Left lung (tissue), 10 donors: ENCODE data around the gene CCDC85C. TPM values are rescaled to one million over a fixed set of nuclear protein-coding genes. Genes with fewer than 3 reads are reported as not detected.

Source experiments
- ATAC-seq: fragments of 200-7000 bp; cut with Tn5 transposase; one replicate; pipeline ENCODE4 v1.9.1; 2020; ENCODE audit warnings: moderate library complexity
- DNase-seq, 4 donors: peaks; one replicate each; pipeline ENCODE4 v3.0.0-alpha.2; 2013 to 2020
- H3K27ac ChIP-seq, 2 donors: fragments of 200-600 bp; sonication (generic) in 1 of 2; one replicate each; pipeline versions ENCODE4 v1.5.0 to v1.8.0; 2020 to 2021
- H3K27me3 ChIP-seq, 2 donors: fragments of 200-600 bp; sonication (generic) in 1 of 2; one replicate each; pipeline versions ENCODE4 v1.5.0 to v1.8.0; 2020 to 2021
- H3K36me3 ChIP-seq, 2 donors: fragments of 200-600 bp; sonication (generic) in 1 of 2; one replicate each; pipeline versions ENCODE4 v1.5.0 to v1.8.0; 2020 to 2021
- H3K4me1 ChIP-seq, 2 donors: fragments of 200-600 bp; one replicate each; pipeline ENCODE4 v1.8.0; 2021
- H3K4me3 ChIP-seq, 2 donors: fragments of 200-600 bp; sonication (generic) in 1 of 2; one replicate each; pipeline versions ENCODE4 v1.5.0 to v1.8.0; 2020 to 2021; ENCODE audit warnings: mild to moderate bottlenecking in 1 of 2
- H3K9me3 ChIP-seq, 2 donors: fragments of 200-600 bp; sonication (generic) in 1 of 2; one replicate each; pipeline versions ENCODE4 v1.5.0 to v1.8.0; 2020 to 2021
- CTCF ChIP-seq, 2 donors: fragments of 200-600 bp; sonication (generic) in 1 of 2; IDR thresholded peaks; one replicate each; pipeline versions ENCODE4 v1.5.0 to v1.8.0; 2021; ENCODE audit warnings: antibody characterized with exemption in 2 of 2
- intact Hi-C, 2 donors: fragments of 100-400 bp; cut with DNase I; formaldehyde crosslinking; loops; one replicate each; pipeline versions ENCODE4 v1.11.2 to v1.14.2; 2022
- polyA plus RNA-seq, 6 donors: library from polyadenylated mRNA; unstranded; fragments of 120-200 nt; gene quantifications; one replicate each; pipeline ENCODE4 v1.2.1, GENCODE V29; 2013; ENCODE audit not compliant: insufficient read length in 6 of 6
- total RNA-seq, 2 donors: library from RNA; stranded (reverse); fragmentation: NEBNext Ultra II Directional; extraction: Animal tissue kit (Norgen Biotek cat#: 25700); gene quantifications; one replicate each; pipeline ENCODE4 v1.2.1, GENCODE V29; 2021
- donor health status: DM: no; HTN: yes; CAD: no.
- donor health status: DM: no; HTN: no; CAD: no.

Gene CCDC85C
- total and polyA plus RNA-seq, 8 donors: 6.3 to 19.0 (median 13.2) TPM

GRCh38 chr14:99529899-99530298, 74.1 kb downstream of the CCDC85C start:
- H3K27ac ChIP-seq: no peak overlapping the region
- no peaks in the 10 kb centered on the region for H3K27me3 ChIP-seq
- H3K4me3 ChIP-seq: no peak overlapping the region
- DNase-seq (no peak), ATAC-seq (no peak)
- peaks cover under 1 to 10% of the 10 kb centered on the region in 2 donors for H3K4me1 ChIP-seq
- no peaks in the 10 kb centered on the region for H3K36me3 ChIP-seq
- TF ChIP-seq CTCF (IDR thresholded peaks at IDR 0.05): no peak
- intact Hi-C loops: loop anchor here (5.0 to 10.0 kb wide), 2 partner anchors 95 to 102 kb away; no protein-coding TSS in a partner anchor
- H3K9me3 ChIP-seq: no peaks in the 10 kb centered on the region

GRCh38 chr14:99527427-99528076, 76.5 kb downstream of the CCDC85C start:
- Histone ChIP-seq H3K4me3 (no peak overlapping the region), H3K27ac (no peak overlapping the region), H3K36me3 (no peaks in the 10 kb centered on the region), H3K27me3 (no peaks in the 10 kb centered on the region), H3K9me3 (no peaks in the 10 kb centered on the region), H3K4me1 (peaks cover 4 to 32% of the 10 kb centered on the region in 2 donors)
- intact Hi-C loops: loop anchor here (5.0 to 10.0 kb wide), 2 partner anchors 97 to 105 kb away; no protein-coding TSS in a partner anchor
- no peak for ATAC-seq
- peak in 1 of 4 donors; percentile 69 for DNase-seq
- no peak for TF ChIP-seq CTCF (IDR thresholded peaks at IDR 0.05)

- intact Hi-C loops: loop anchor here (5.0 to 10.0 kb wide), 2 partner anchors 98 to 105 kb away; no protein-coding TSS in a partner anchor
- Histone ChIP-seq H3K27me3 (no peaks in the 10 kb centered on the region), H3K4me1 (peaks cover 4 to 34% of the 10 kb centered on the region in 2 donors), H3K27ac (no peak overlapping the region), H3K36me3 (no peaks in the 10 kb centered on the region), H3K4me3 (no peak overlapping the region), H3K9me3 (no peaks in the 10 kb centered on the region)
- ATAC-seq (no peak), DNase-seq (no peak)
- TF ChIP-seq CTCF (IDR thresholded peaks at IDR 0.05): no peak
Measured at GRCh38 chr14:99527026-99527425, 77.0 kb downstream of the CCDC85C start.

- intact Hi-C loops: loop anchor here (5.0 to 10.0 kb wide), 2 partner anchors 99 to 107 kb away; no protein-coding TSS in a partner anchor
- ATAC-seq: no peak
Measured at GRCh38 chr14:99525699-99526080, 78.3 kb downstream of the CCDC85C start.

More at GRCh38 chr14:99525699-99526080, 78.3 kb downstream of the CCDC85C start:
- no peak overlapping the region for H3K4me3 ChIP-seq
- no peaks in the 10 kb centered on the region for H3K9me3 ChIP-seq
- TF ChIP-seq CTCF (IDR thresholded peaks at IDR 0.05): no peak
- no peaks in the 10 kb centered on the region for H3K36me3 ChIP-seq
- no peaks in the 10 kb centered on the region for H3K27me3 ChIP-seq
- H3K27ac ChIP-seq: peak overlapping the region in 1 of 2 donors; percentile 40
- H3K4me1 ChIP-seq: peaks cover 4 to 34% of the 10 kb centered on the region in 2 donors
- DNase-seq: peak in 1 of 4 donors; percentile 60
